GM10248 (cell line): ENCODE measurements around the gene NCK1.
"Not testable (repeated sequence)": the region's sequence is repeated elsewhere in the genome, so short reads cannot be mapped to it uniquely, and the experiment has no call there.

ENCODE experiments used
- CTCF ChIA-PET: fragments of 300-600 bp; sonication (Branson Sonifier 250); formaldehyde crosslinking; extraction: SDS; loops from one replicate; lab custom pipeline; 2021; ENCODE audit warnings: antibody characterized with exemption; lab: Yijun Ruan, JAX
- POLR2A ChIA-PET: fragments of 350-650 bp; sonication (Branson Sonifier 250); formaldehyde crosslinking; extraction: SDS; loops from one replicate; lab custom pipeline; 2020; ENCODE audit warnings: antibody characterized with exemption; lab: Yijun Ruan, JAX
- DNase-seq: peaks from one replicate; pipeline ENCODE4 v3.0.0; 2012; ENCODE audit errors: extremely low spot score
- TF ChIP-seq, protein P1 (sequence below): IDR thresholded peaks from 2 replicates; pipeline ENCODE4 v1.5.1; 2012; ENCODE audit warnings: mild to moderate bottlenecking, low read depth; ENCODE audit errors: extremely low read depth, missing control alignments, control extremely low read depth

The NCK1 gene

DNA sequence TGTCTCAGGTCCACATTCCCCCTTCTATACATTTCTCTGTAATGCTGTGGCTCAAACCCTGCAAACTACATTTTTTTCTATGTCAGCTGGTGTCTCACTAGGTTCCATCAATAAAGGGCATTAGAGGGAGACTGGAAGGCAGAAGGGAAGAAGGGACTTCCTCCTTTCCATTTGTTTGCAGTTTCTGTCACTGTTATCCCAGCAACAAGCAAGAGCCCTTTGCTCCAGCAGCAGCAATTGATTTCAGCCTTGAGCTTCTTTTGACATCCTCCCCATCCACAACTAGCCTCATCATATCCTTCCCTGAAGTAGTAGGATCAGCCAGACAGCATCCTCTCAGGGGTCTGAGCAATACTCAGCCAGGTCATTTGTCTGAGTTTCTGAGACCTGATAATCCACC, 5.3 kb upstream of the NCK1 start:
- CTCF ChIA-PET, result no interaction called here
- POLR2A ChIA-PET, result no interaction called here
- DNase-seq, result no peak
- TF ChIP-seq, protein P1, sequence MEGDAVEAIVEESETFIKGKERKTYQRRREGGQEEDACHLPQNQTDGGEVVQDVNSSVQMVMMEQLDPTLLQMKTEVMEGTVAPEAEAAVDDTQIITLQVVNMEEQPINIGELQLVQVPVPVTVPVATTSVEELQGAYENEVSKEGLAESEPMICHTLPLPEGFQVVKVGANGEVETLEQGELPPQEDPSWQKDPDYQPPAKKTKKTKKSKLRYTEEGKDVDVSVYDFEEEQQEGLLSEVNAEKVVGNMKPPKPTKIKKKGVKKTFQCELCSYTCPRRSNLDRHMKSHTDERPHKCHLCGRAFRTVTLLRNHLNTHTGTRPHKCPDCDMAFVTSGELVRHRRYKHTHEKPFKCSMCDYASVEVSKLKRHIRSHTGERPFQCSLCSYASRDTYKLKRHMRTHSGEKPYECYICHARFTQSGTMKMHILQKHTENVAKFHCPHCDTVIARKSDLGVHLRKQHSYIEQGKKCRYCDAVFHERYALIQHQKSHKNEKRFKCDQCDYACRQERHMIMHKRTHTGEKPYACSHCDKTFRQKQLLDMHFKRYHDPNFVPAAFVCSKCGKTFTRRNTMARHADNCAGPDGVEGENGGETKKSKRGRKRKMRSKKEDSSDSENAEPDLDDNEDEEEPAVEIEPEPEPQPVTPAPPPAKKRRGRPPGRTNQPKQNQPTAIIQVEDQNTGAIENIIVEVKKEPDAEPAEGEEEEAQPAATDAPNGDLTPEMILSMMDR, result no peak

GRCh38 chr3:136858381-136858780, 3.6 kb upstream of the NCK1 start:
- no peak for DNase-seq
- POLR2A ChIA-PET, result no interaction called here
- TF ChIP-seq, protein P1, result no peak
- CTCF ChIA-PET, result interaction anchor here (0.8 to 1.5 kb wide), 5 partner anchors 19 to 467 kb away, joined by 3 to 6 read pairs (median 3); partner anchors contain the start of gene STAG1

- ChIA-PET POLR2A (no interaction called here), CTCF (interaction anchor here (1.3 to 4.0 kb wide), 5 partner anchors 9 to 469 kb away, joined by 4 to 15 read pairs (median 11); partner anchors contain the start of gene STAG1)
- TF ChIP-seq, protein P1, result no peak
- DNase-seq, result no peak
These were observed 1.5 kb upstream of the NCK1 start for GRCh38 chr3:136860541-136860940.

DNA sequence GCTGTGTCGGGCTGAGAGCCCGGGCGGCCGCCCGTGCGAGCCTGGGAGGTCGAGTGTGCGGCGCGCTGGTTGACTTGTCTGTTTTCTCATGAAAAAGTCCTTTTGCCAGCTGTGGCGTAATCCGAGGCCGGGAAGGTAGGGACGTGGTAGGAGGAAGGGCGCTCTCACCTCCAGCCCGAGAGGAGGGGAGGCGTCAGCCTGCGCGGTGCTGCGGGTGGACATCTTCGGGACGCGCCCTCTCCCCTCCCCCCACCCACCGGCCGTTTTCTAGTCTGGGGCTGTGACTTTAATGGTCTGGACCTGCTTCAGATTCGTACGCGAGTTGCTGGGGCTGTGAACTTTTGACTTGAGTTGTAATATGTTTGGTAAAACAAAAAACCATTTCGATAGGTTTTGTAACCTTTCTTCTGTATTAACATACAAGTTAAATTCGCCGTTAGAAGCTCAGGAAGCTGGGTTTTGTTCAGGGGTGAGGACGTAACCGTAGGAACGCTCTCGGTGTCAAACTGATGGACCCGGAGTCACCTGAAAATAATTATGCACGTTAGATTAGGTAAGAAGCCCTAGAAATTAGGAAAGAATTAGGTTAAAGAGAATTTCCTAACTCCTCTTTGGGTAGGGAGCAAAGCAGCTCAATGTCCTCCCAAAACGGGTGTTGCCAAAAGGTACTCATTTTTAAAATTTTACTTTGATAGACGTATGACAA, 762 bp downstream of the NCK1 start:
- DNase-seq, result peak; percentile 64
- TF ChIP-seq, protein P1, result no peak
- ChIA-PET POLR2A (interaction anchor here (1.7 kb wide), 1 partner anchor 110 kb away, joined by 12 read pairs; the partner anchor contains the start of gene STAG1), CTCF (interaction anchor here (0.6 to 4.0 kb wide), 10 partner anchors 10 to 151 kb away, joined by 3 to 15 read pairs (median 5); partner anchors contain the start of gene STAG1)

DNA sequence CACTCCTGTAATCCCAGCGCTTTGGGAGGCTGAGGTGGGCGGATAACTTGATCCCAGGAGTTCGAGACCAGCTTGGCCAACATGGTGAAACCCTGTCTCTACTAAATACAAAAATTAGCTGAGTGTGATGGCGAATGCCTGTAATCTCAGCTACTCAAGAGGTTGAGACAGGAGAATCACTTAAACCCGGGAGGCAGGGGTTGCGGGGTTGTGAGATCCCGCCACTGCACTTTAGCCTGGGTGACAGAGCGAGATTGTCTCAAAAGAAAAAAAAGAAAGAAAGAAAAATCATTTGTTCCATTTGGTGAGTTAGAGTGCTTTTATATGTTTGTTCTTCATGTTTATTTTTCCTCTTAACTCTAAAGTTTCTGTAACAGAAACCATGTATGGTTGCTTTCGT, 7.3 kb downstream of the NCK1 start:
- ChIA-PET CTCF (interaction anchor here (1.6 to 2.0 kb wide), 2 partner anchors 15 to 478 kb away, joined by 3 to 4 read pairs; no protein-coding TSS in a partner anchor), POLR2A (no interaction called here)
- TF ChIP-seq, protein P1, result no peak
- no peak for DNase-seq

GRCh38 chr3:136872258-136872657, 10.2 kb downstream of the NCK1 start:
- DNase-seq, POLR2A ChIA-PET: not testable (repeated sequence)
- CTCF ChIA-PET, result interaction anchor here (1.5 kb wide), 1 partner anchor 10 kb away, joined by 6 read pairs; the partner anchor contains the start of gene NCK1

DNA sequence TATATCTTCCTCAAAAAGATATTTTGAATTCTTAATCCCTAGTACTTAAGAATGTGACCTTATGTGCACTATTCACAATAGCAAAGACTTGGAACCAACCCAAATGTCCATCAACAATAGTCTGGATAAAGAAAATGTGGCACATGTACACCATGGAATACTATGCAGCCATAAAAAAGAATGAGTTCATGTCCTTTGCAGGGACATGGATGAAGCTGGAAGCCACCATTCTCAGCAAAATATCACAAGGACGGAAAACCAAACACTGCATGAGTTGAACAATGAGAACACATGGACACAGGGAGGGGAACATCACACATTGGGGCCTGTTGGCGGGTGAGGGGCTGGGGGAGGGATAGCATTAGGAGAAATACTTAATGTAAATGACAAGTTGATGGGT, 17.5 kb downstream of the NCK1 start:
- POLR2A ChIA-PET, DNase-seq, CTCF ChIA-PET: not testable (repeated sequence)
